GM12874 (cell line): ENCODE data around the gene TBL3.

Source experiments
- TF ChIP-seq, protein P1 (sequence below): IDR thresholded peaks from 2 replicates; pipeline ENCODE4 v1.5.1; 2011; ENCODE audit warnings: low read depth, mild to moderate bottlenecking, control low read depth, low read length, moderate library complexity; ENCODE audit not compliant: insufficient read depth

Gene TBL3

DNA sequence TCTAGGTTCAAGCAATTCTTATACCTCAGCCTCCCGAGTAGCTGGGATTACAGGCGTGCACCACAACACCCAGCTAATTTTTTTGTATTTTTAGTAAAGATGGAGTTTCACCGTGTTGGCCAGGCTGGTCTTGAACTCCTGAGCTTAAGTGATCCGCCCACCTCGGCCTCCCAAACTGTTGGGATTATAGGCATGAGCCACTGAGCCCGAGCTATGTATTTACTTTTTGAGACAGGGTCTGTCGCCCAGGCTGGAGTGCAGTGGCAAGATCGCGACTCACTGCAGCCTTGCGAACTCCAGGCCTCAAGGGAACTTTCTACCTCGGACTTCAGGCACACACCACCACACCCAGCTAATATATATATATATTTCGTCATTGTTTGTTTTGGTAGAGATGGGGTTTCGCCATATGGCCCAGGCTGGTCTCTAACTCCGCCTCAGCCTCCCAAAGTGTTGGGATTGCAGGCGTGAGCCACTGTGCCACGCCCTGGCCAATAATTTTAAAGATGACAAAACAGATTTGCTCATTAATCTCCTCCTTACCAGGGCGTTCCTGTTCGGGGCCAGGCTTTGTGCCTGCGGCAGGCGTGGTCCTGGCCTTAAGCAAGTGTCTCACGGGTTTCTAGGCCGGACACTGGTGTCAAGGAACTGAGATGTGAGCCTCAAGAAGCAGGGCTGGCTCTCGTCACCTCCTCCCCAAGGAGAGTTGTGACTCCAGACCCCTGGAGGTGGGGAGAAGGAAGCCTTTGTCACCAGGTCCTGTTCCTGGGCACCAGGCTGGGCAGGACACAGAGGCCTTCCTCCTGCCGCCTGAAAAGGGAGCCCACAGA, 43.5 kb downstream of the TBL3 start:
- TF ChIP-seq, protein P1, sequence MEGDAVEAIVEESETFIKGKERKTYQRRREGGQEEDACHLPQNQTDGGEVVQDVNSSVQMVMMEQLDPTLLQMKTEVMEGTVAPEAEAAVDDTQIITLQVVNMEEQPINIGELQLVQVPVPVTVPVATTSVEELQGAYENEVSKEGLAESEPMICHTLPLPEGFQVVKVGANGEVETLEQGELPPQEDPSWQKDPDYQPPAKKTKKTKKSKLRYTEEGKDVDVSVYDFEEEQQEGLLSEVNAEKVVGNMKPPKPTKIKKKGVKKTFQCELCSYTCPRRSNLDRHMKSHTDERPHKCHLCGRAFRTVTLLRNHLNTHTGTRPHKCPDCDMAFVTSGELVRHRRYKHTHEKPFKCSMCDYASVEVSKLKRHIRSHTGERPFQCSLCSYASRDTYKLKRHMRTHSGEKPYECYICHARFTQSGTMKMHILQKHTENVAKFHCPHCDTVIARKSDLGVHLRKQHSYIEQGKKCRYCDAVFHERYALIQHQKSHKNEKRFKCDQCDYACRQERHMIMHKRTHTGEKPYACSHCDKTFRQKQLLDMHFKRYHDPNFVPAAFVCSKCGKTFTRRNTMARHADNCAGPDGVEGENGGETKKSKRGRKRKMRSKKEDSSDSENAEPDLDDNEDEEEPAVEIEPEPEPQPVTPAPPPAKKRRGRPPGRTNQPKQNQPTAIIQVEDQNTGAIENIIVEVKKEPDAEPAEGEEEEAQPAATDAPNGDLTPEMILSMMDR, result no peak

DNA sequence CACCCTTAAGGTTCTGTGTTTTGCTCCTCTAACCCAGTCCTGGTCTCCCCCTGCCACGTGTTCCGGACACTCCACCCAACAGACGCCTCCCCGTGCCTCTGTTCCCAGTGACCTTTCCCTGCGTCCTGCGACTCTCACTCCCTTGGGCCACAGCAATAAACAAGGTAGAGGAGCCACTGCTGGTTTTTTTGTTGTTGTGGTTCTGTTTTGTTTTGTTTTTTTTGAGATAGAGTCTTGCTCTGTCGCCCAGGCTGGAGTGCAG, 44.0 kb downstream of the TBL3 start:
- TF ChIP-seq, protein P1, result no peak

DNA sequence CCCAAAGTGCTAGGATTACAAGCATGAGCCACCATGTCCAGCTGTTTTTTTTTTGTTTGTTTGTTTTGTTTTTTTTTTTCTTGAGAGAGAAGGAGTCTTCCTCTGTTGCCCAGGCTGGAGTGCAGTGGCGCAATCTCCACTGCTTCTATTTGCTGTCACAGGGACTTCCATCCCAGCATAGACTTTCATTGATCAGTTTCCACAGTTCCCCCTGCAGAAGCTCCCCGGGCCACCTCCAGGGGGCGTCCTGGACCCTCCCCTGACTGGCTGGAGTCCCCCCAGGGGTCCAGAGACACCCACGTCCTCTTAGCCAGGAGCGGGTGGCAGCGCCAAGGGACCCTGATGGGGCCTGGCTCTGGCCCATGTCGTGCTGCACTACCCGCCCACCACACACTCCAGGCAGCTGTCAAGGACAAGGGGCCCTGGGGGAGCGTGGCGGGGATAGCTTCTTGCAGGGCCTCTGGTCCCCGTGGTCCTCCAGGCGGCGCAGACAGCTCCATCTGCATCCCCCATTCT, 44.6 kb downstream of the TBL3 start:
- TF ChIP-seq, protein P1, result peak; percentile 64

DNA sequence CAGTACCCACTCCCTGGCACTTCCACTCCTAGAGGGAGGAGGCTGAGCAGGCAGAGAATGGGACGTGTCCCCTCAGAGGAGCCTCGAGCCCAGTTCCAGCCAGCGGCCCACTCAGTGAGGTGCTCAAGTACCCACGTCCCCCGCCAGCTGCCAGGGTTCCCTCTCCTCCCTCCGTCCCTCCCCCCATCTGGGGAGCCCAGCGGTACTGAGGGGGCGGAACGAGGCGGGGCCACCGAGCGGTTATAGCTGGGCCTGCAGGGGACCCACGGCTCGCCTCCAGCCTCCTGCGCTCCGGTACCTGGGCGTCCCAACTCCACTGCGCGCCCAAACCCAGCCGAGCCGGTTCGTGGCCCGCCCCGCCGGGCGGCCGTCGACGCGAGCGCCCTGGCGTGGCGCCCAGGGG, 47.7 kb downstream of the TBL3 start, which contains the start of gene NPW:
Gene NPW (plus strand): TSS at position 268 of the 403 bp plus-strand sequence.
- TF ChIP-seq, protein P1, result no peak

DNA sequence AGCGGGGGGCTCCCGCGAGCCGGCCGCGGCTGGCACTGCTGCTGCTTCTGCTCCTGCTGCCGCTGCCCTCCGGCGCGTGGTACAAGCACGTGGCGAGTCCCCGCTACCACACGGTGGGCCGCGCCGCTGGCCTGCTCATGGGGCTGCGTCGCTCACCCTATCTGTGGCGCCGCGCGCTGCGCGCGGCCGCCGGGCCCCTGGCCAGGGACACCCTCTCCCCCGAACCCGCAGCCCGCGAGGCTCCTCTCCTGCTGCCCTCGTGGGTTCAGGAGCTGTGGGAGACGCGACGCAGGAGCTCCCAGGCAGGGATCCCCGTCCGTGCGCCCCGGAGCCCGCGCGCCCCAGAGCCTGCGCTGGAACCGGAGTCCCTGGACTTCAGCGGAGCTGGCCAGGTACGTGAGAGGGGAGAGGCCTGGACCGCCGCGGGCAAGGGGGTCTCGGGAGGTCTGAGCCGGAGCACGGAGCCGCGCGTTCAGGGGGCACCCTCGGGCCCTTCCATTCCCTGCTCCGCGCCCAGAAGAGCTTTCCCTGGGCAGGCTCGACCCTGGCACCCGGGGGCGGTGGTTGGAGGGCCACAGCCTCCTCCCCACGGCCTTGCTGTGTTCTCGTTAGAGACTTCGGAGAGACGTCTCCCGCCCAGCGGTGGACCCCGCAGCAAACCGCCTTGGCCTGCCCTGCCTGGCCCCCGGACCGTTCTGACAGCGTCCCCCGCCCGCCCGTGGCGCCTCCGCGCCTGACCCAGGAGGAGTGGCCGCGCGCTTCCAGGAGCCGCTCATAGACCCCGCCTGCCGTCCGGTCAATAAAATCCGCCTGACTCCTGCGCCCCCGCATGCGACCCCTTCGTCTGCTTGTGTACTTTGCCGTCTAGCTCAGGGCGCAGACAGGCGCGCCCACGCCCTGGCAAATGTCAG, 48.3 kb downstream of the TBL3 start:
- TF ChIP-seq, protein P1, result no peak

DNA sequence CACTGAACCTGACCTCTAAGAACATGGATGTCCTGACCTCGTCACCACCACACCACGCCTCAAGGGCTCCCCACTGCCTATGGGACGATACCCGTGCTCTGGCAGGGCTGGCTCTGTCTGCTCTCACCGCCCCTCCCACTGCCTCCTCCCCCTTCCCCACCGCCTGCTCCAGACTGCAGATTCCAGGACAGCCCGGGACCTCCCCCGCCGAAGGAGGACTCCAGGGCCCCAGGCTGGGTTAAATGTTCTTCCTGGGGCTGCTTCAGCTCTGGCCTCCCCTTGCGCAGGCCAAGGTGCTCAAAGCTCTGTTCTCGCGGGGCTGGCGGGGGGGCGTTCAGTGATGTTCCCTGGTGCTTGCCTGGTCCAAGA, 50.9 kb downstream of the TBL3 start:
- TF ChIP-seq, protein P1, result no peak

DNA sequence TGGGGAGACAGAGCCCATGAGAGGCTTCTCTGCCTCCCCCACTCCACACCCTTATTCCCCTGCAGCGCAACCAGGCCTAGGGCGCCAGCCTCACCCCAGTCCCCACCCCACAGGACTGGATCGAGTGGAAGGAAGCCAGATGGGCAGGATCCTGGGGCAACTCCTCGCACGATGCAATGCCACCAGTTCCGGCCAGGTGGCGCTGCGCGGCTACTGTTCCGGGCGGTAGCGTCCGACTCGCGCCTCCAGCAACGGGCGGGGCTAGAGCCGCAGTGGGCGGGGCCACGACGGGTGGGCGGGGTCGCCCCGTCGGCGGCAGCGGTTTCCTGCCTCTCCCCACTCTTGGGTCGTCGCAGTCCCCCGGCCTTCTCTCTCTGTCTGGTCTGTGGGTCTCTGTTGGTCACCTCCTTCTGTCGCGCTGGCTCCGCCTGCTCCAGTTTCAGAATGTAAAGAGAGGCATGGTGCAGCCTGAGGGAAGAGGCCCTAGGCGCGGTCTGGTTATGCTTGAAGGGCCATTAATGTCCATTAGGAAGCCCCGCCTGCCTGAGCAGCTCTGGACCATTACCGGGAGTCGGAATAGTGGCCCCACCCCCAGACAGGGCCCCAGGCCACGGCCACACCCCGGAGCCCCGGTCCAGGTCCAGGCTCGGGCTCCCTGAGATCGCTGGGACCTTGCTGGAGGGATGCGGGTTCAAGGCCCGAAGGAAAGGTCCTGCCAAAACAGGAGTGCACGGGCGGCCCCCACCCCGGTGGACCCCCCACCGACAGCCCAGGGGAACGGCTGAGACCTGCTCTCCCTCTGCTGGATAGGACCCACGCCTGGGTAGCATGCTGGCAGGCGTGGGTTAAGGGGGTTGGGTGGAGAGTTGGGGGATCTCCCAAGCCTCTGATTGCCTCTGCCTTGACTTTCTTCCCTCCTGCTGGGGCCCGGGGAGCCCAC, 51.5 kb downstream of the TBL3 start:
- TF ChIP-seq, protein P1, result peak; percentile 99
